ENCODE data around the gene RABL6.
"Not testable (repeated sequence)": the region's sequence is repeated elsewhere in the genome, so short reads cannot be mapped to it uniquely, and the experiment has no call there.

RABL6 gene

GRCh38 chr9:136807281-136808074, at the start of gene RABL6:
RABL6 (plus strand) TSS chr9:136807948; CDS start chr9:136808197, 249 bp downstream.
- Histone ChIP-seq H3K27me3 (ENCODE audit: control insufficient read depth, insufficient read depth, low read length) (no peaks in the 10 kb centered on the region), H3K9me3 (ENCODE audit: control insufficient read depth, low read depth, low read length) (no peaks in the 10 kb centered on the region), H3K4me3 (ENCODE audit: low read length) (peak within 1 kb of the TSS; percentile 74), H3K4me1 (ENCODE audit: control insufficient read depth, low read depth, low read length) (peaks cover 3% of the 10 kb centered on the region), H3K27ac (ENCODE audit: low read length) (no peak within 1 kb of the TSS), H3K9ac (ENCODE audit: low read length) (peak within 1 kb of the TSS; percentile 71), H3K36me3 (ENCODE audit: control insufficient read depth, low read depth, low read length) (peaks cover 7% of the 10 kb centered on the region)

- Histone ChIP-seq H3K27ac (ENCODE audit: low read length) (no peak overlapping the region), H3K9ac (ENCODE audit: low read length) (no peak overlapping the region), H3K9me3 (ENCODE audit: control insufficient read depth, low read depth, low read length) (no peaks in the 10 kb centered on the region), H3K36me3 (ENCODE audit: control insufficient read depth, low read depth, low read length) (no peaks in the 10 kb centered on the region), H3K4me1 (ENCODE audit: control insufficient read depth, low read depth, low read length) (peaks cover 2% of the 10 kb centered on the region), H3K4me3 (ENCODE audit: low read length) (no peak overlapping the region), H3K27me3 (ENCODE audit: control insufficient read depth, insufficient read depth, low read length) (peaks cover 4% of the 10 kb centered on the region)
Measured at GRCh38 chr9:136759001-136759400, 48.7 kb upstream of the RABL6 start.

GRCh38 chr9:136759436-136760325, 48.1 kb upstream of the RABL6 start:
- Histone ChIP-seq H3K27me3 (ENCODE audit: control insufficient read depth, insufficient read depth, low read length) (peaks cover 4% of the 10 kb centered on the region), H3K27ac (ENCODE audit: low read length) (no peak overlapping the region), H3K36me3 (ENCODE audit: control insufficient read depth, low read depth, low read length) (no peaks in the 10 kb centered on the region), H3K9ac (ENCODE audit: low read length) (no peak overlapping the region), H3K4me1 (ENCODE audit: control insufficient read depth, low read depth, low read length) (peaks cover 2% of the 10 kb centered on the region), H3K4me3 (ENCODE audit: low read length) (no peak overlapping the region), H3K9me3 (ENCODE audit: control insufficient read depth, low read depth, low read length) (no peaks in the 10 kb centered on the region)

- H3K36me3 ChIP-seq (ENCODE audit: control insufficient read depth, low read depth, low read length) = no peaks in the 10 kb centered on the region
- H3K4me3 ChIP-seq (ENCODE audit: low read length) = no peak overlapping the region
- peaks cover 2% of the 10 kb centered on the region for H3K4me1 ChIP-seq (ENCODE audit: control insufficient read depth, low read depth, low read length)
- H3K27me3 ChIP-seq (ENCODE audit: control insufficient read depth, insufficient read depth, low read length) = peaks cover 4% of the 10 kb centered on the region
- H3K27ac ChIP-seq (ENCODE audit: low read length) = no peak overlapping the region
- no peaks in the 10 kb centered on the region for H3K9me3 ChIP-seq (ENCODE audit: control insufficient read depth, low read depth, low read length)
- H3K9ac ChIP-seq (ENCODE audit: low read length) = no peak overlapping the region
Measured at GRCh38 chr9:136760424-136760823, 47.3 kb upstream of the RABL6 start.

- H3K27ac ChIP-seq (ENCODE audit: low read length); H3K4me1 ChIP-seq (ENCODE audit: control insufficient read depth, low read depth, low read length); H3K9me3 ChIP-seq (ENCODE audit: control insufficient read depth, low read depth, low read length); H3K36me3 ChIP-seq (ENCODE audit: control insufficient read depth, low read depth, low read length); H3K9ac ChIP-seq (ENCODE audit: low read length); H3K27me3 ChIP-seq (ENCODE audit: control insufficient read depth, insufficient read depth, low read length); H3K4me3 ChIP-seq (ENCODE audit: low read length): not testable (repeated sequence)
Measured at GRCh38 chr9:136760834-136761544, 46.8 kb upstream of the RABL6 start.

- Histone ChIP-seq H3K27ac (ENCODE audit: low read length) (no peak overlapping the region), H3K4me3 (ENCODE audit: low read length) (no peak overlapping the region), H3K36me3 (ENCODE audit: control insufficient read depth, low read depth, low read length) (no peaks in the 10 kb centered on the region), H3K9ac (ENCODE audit: low read length) (no peak overlapping the region), H3K9me3 (ENCODE audit: control insufficient read depth, low read depth, low read length) (no peaks in the 10 kb centered on the region), H3K27me3 (ENCODE audit: control insufficient read depth, insufficient read depth, low read length) (peaks cover 4% of the 10 kb centered on the region), H3K4me1 (ENCODE audit: control insufficient read depth, low read depth, low read length) (peaks cover 2% of the 10 kb centered on the region)
Measured at GRCh38 chr9:136761545-136761981, 46.2 kb upstream of the RABL6 start.

- Histone ChIP-seq H3K9me3 (ENCODE audit: control insufficient read depth, low read depth, low read length) (no peaks in the 10 kb centered on the region), H3K4me1 (ENCODE audit: control insufficient read depth, low read depth, low read length) (peaks cover 2% of the 10 kb centered on the region), H3K9ac (ENCODE audit: low read length) (no peak overlapping the region)
Measured at GRCh38 chr9:136762221-136762691, 45.5 kb upstream of the RABL6 start.

GRCh38 chr9:136762915-136763648, 44.7 kb upstream of the RABL6 start:
- H3K36me3 ChIP-seq (ENCODE audit: control insufficient read depth, low read depth, low read length) = no peaks in the 10 kb centered on the region
- peak overlapping the region; percentile 17 for H3K4me3 ChIP-seq (ENCODE audit: low read length)
- no peak overlapping the region for H3K27ac ChIP-seq (ENCODE audit: low read length)
- H3K4me1 ChIP-seq (ENCODE audit: control insufficient read depth, low read depth, low read length) = peaks cover 2% of the 10 kb centered on the region
- no peaks in the 10 kb centered on the region for H3K9me3 ChIP-seq (ENCODE audit: control insufficient read depth, low read depth, low read length)
- H3K27me3 ChIP-seq (ENCODE audit: control insufficient read depth, insufficient read depth, low read length) = peaks cover 8% of the 10 kb centered on the region
- H3K9ac ChIP-seq (ENCODE audit: low read length) = no peak overlapping the region

More at GRCh38 chr9:136762221-136762691, 45.5 kb upstream of the RABL6 start:
- Histone ChIP-seq H3K36me3 (ENCODE audit: control insufficient read depth, low read depth, low read length) (no peaks in the 10 kb centered on the region), H3K27me3 (ENCODE audit: control insufficient read depth, insufficient read depth, low read length) (peaks cover 4% of the 10 kb centered on the region), H3K4me3 (ENCODE audit: low read length) (no peak overlapping the region), H3K27ac (ENCODE audit: low read length) (no peak overlapping the region)

- Histone ChIP-seq H3K4me1 (ENCODE audit: control insufficient read depth, low read depth, low read length) (peaks cover 2% of the 10 kb centered on the region), H3K27me3 (ENCODE audit: control insufficient read depth, insufficient read depth, low read length) (peaks cover 8% of the 10 kb centered on the region), H3K9ac (ENCODE audit: low read length) (no peak overlapping the region), H3K36me3 (ENCODE audit: control insufficient read depth, low read depth, low read length) (no peaks in the 10 kb centered on the region), H3K4me3 (ENCODE audit: low read length) (peak overlapping the region; percentile 17), H3K9me3 (ENCODE audit: control insufficient read depth, low read depth, low read length) (no peaks in the 10 kb centered on the region), H3K27ac (ENCODE audit: low read length) (no peak overlapping the region)
Measured at GRCh38 chr9:136763649-136764035, 44.1 kb upstream of the RABL6 start.

- H3K4me1 ChIP-seq (ENCODE audit: control insufficient read depth, low read depth, low read length) = peaks cover 2% of the 10 kb centered on the region
- no peaks in the 10 kb centered on the region for H3K36me3 ChIP-seq (ENCODE audit: control insufficient read depth, low read depth, low read length)
- peak within 1 kb of the TSS; percentile 17 for H3K4me3 ChIP-seq (ENCODE audit: low read length)
- H3K9me3 ChIP-seq (ENCODE audit: control insufficient read depth, low read depth, low read length) = no peaks in the 10 kb centered on the region
- no peak within 1 kb of the TSS for H3K9ac ChIP-seq (ENCODE audit: low read length)
- no peak within 1 kb of the TSS for H3K27ac ChIP-seq (ENCODE audit: low read length)
- H3K27me3 ChIP-seq (ENCODE audit: control insufficient read depth, insufficient read depth, low read length) = peaks cover 8% of the 10 kb centered on the region
Measured at GRCh38 chr9:136764301-136764891, 43.4 kb upstream of the RABL6 start, which contains the start of gene LCN15. LCN15 (minus strand) TSS chr9:136764518; CDS start chr9:136764488, 30 bp downstream.
